ENCODE data around the gene MMRN2.
"Not testable (repeated sequence)": the region's sequence is repeated elsewhere in the genome, so short reads cannot be mapped to it uniquely, and the experiment has no call there.

MMRN2 gene

GRCh38 chr10:86938260-86938659, 19.2 kb downstream of the MMRN2 start:
- DNase-seq, result no peak

GRCh38 chr10:86937502-86938154, 19.8 kb downstream of the MMRN2 start:
- no peak for DNase-seq

GRCh38 chr10:86936661-86937501, 20.5 kb downstream of the MMRN2 start:
- no peak for DNase-seq

GRCh38 chr10:86934162-86934711, 23.2 kb downstream of the MMRN2 start:
- not testable (repeated sequence) for DNase-seq

GRCh38 chr10:86932674-86933073, 24.7 kb downstream of the MMRN2 start:
- DNase-seq, result no peak

- DNase-seq, result no peak
Observed at GRCh38 chr10:86931872-86932271, 25.5 kb downstream of the MMRN2 start.

- DNase-seq, result no peak
Observed at GRCh38 chr10:86929468-86930380, 27.7 kb downstream of the MMRN2 start.

- no peak for DNase-seq
Observed at GRCh38 chr10:86922553-86922961, 34.9 kb downstream of the MMRN2 start.

GRCh38 chr10:86918022-86918471, 39.4 kb downstream of the MMRN2 start:
- no peak for DNase-seq

- no peak for DNase-seq
Observed at GRCh38 chr10:86914734-86915133, 42.7 kb downstream of the MMRN2 start.

GRCh38 chr10:86905429-86905828, 52.0 kb downstream of the MMRN2 start:
- DNase-seq, result no peak

GRCh38 chr10:86904600-86904999, 52.8 kb downstream of the MMRN2 start:
- DNase-seq, result no peak

GRCh38 chr10:86900955-86901354, 56.5 kb downstream of the MMRN2 start:
- DNase-seq, result no peak

GRCh38 chr10:86899670-86900276, 57.6 kb downstream of the MMRN2 start:
- DNase-seq, result no peak

GRCh38 chr10:86899132-86899531, 58.3 kb downstream of the MMRN2 start:
- DNase-seq, result no peak

- no peak for DNase-seq
Observed at GRCh38 chr10:86898511-86898910, 58.9 kb downstream of the MMRN2 start.

- DNase-seq, result no peak
Observed at GRCh38 chr10:86889997-86890396, 67.4 kb downstream of the MMRN2 start.

- no peak for DNase-seq
Observed at GRCh38 chr10:86888585-86889381, 68.6 kb downstream of the MMRN2 start.
